ENCODE results near the gene TEDC2. TPM values are rescaled to one million over a fixed set of nuclear protein-coding genes. Genes with fewer than 3 reads are reported as not detected.

Gene TEDC2
- polyA plus RNA-seq, 2 of the 4 experiments (the other 2 are of a cell fraction), result 9.5 to 22.6 TPM

GRCh38 chr16:2460391-2460713 is 443 bp downstream of the TEDC2 start:
- H3K9me3 ChIP-seq, result no peaks in the 10 kb centered on the region
- ATAC-seq (no peak; a peak in 1 of 6 replicates), DNase-seq (ENCODE audit: low read depth in 1 of 2, low spot score in 1 of 2) (no peak), FAIRE-seq (no peak)
- H3K4me1 ChIP-seq, result peaks cover 11% of the 10 kb centered on the region; the same call in 1 of the 3 replicates
- ChIA-PET POLR2A (interaction anchor here (0.6 to 1.7 kb wide), 2 partner anchors 187 to 305 kb away, joined by 3 to 5 read pairs; partner anchors contain the start of gene TRAF7), CTCF (interaction anchor here (0.8 to 8.5 kb wide), 7 partner anchors 9 to 41 kb away, joined by 3 to 40 read pairs (median 4); no protein-coding TSS in a partner anchor)
- TF ChIP-seq POLR2A (IDR thresholded peaks at IDR 0.05; ENCODE audit: low read length), result no peak
- peak; percentile 42; the same call in 1 of the 2 replicates for TF ChIP-seq PHF8 (IDR thresholded peaks at IDR 0.05; ENCODE audit: borderline replicate concordance, low read depth)
- no peak for TF ChIP-seq ZSCAN20 (CRISPR knock-in tag; IDR thresholded peaks at IDR 0.05)
- TF ChIP-seq, protein P1, sequence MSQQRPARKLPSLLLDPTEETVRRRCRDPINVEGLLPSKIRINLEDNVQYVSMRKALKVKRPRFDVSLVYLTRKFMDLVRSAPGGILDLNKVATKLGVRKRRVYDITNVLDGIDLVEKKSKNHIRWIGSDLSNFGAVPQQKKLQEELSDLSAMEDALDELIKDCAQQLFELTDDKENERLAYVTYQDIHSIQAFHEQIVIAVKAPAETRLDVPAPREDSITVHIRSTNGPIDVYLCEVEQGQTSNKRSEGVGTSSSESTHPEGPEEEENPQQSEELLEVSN (IDR thresholded peaks at IDR 0.05; ENCODE audit: borderline replicate concordance, low read depth), result no peak
- H3K4me3 ChIP-seq, result peak overlapping the region; percentile 52
- peak overlapping the region; percentile 72 to 92 for H3K27ac ChIP-seq
- WGBS (ENCODE audit: missing lambda C conversion rate), result 17% methylated on average over 11 of the region's 20 CpGs
- peak overlapping the region; percentile 86 for H3K4me2 ChIP-seq

DNA sequence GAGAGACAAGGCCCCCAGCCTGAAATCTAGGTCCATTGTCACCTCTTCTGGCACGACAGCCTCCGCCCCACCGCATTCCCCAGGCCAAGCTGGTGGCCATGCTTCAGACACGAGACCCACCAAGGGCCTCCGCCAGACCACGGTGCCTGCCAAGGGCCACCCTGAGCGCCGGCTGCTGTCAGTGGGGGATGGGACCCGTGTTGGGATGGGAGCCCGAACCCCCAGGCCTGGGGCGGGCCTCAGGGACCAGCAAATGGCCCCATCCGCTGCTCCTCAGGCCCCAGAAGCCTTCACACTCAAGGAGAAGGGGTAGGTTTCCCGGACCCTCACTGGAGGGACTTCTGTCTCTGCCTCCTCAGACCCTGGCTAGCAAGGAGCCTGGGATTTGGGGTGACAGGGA is 1.0 kb downstream of the TEDC2 start:
- POLR2A ChIA-PET, result no interaction called here

DNA sequence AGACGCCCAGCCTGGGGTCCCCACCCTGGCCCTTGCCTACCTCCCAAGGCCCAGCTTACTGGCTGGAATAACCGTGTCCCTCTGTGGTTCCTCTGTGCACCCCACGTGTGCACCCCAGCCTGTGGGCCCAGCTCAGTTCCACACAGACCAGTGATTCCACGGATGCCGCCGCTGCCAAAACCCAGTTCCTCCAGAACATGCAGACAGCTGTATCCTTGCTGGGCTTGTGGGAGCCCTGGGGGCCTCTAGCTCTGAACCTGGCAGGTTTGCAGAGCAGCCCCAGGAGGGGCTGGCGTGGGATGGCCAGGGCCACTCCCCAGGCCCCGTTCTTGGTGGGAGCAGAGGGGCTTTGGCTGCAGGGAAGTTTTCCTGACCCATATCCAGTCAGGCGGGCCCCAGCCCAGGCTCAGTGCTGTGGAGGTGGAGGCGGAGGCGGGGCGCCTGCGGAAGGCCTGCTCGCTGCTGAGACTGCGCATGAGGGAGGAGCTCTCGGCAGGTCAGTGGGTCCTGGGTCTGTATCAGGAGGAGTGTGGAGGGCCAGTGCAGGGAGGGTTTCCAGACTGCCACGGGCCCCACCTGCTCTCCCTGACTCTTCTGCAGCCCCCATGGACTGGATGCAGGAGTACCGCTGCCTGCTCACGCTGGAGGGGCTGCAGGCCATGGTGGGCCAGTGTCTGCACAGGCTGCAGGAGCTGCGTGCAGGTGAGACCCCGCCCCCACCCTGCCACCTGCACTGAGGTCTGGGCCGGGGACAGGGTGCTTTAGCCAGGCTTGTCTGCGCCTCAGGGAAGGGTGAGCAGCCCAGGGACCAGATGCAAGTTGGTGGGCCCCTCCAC is 2.3 kb downstream of the TEDC2 start:
- ChIA-PET CTCF (interaction anchor here (0.9 to 8.5 kb wide), 5 partner anchors 20 to 263 kb away, joined by 3 to 40 read pairs (median 3); partner anchors contain the start of gene ABCA3), POLR2A (no interaction called here)
- H3K4me2 ChIP-seq, result no peak overlapping the region
- TF ChIP-seq ZFP36 (IDR thresholded peaks at IDR 0.05; ENCODE audit: borderline replicate concordance, partially characterized antibody), result no peak
- no peak for TF ChIP-seq PHF8 (IDR thresholded peaks at IDR 0.05; ENCODE audit: borderline replicate concordance, low read depth)
- no peak for TF ChIP-seq JUNB (IDR thresholded peaks at IDR 0.05)
- no peak for TF ChIP-seq ZC3H11A (IDR thresholded peaks at IDR 0.05)
- TF ChIP-seq KDM5A (IDR thresholded peaks at IDR 0.05), result no peak
- 87% methylated on average over 14 of the region's 23 CpGs for WGBS (ENCODE audit: missing lambda C conversion rate)
- H3K4me3 ChIP-seq, result no peak overlapping the region
- DNase-seq (ENCODE audit: low read depth in 1 of 2, low spot score in 1 of 2) (no peak), FAIRE-seq (no peak), ATAC-seq (no peak)
- peaks cover 13% of the 10 kb centered on the region; the same call in 1 of the 3 replicates for H3K4me1 ChIP-seq
- H3K9me3 ChIP-seq, result no peaks in the 10 kb centered on the region
- no peak overlapping the region for H3K27ac ChIP-seq

More for the DNA sequence above, 1.0 kb downstream of the TEDC2 start:
- DNase-seq (ENCODE audit: low read depth in 1 of 2, low spot score in 1 of 2) (no peak), FAIRE-seq (no peak), ATAC-seq (no peak)
- Histone ChIP-seq H3K27ac (peak overlapping the region in 1 of 2 experiments; percentile 92; a peak in 3 of 6 replicates), H3K4me1 (peaks cover 11% of the 10 kb centered on the region; the same call in 1 of the 3 replicates), H3K4me3 (peak overlapping the region; percentile 52), H3K9me3 (no peaks in the 10 kb centered on the region), H3K4me2 (peak overlapping the region; percentile 86)
- CTCF ChIA-PET, result interaction anchor here (0.6 to 8.5 kb wide), 4 partner anchors 12 to 262 kb away, joined by 3 to 40 read pairs (median 4); partner anchors contain the start of gene ABCA3
- TF ChIP-seq ZNF302 (CRISPR knock-in tag; IDR thresholded peaks at IDR 0.05), result no peak
- WGBS (ENCODE audit: missing lambda C conversion rate), result 84% methylated on average over 7 of the region's 13 CpGs

- POLR2A ChIA-PET, result interaction anchor here (0.7 kb wide), 1 partner anchor 38 kb away, joined by 4 read pairs; no protein-coding TSS in a partner anchor
These were observed 4.4 kb downstream of the TEDC2 start for GRCh38 chr16:2464333-2464732.

More at GRCh38 chr16:2464333-2464732, 4.4 kb downstream of the TEDC2 start:
- H3K4me2 ChIP-seq, result no peak overlapping the region
- no peak overlapping the region for H3K4me3 ChIP-seq
- H3K4me1 ChIP-seq, result peaks cover 26% of the 10 kb centered on the region
- no peak overlapping the region for H3K27ac ChIP-seq
- ATAC-seq, result no peak
- TF ChIP-seq, protein P2, sequence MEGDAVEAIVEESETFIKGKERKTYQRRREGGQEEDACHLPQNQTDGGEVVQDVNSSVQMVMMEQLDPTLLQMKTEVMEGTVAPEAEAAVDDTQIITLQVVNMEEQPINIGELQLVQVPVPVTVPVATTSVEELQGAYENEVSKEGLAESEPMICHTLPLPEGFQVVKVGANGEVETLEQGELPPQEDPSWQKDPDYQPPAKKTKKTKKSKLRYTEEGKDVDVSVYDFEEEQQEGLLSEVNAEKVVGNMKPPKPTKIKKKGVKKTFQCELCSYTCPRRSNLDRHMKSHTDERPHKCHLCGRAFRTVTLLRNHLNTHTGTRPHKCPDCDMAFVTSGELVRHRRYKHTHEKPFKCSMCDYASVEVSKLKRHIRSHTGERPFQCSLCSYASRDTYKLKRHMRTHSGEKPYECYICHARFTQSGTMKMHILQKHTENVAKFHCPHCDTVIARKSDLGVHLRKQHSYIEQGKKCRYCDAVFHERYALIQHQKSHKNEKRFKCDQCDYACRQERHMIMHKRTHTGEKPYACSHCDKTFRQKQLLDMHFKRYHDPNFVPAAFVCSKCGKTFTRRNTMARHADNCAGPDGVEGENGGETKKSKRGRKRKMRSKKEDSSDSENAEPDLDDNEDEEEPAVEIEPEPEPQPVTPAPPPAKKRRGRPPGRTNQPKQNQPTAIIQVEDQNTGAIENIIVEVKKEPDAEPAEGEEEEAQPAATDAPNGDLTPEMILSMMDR (IDR thresholded peaks at IDR 0.05), result no peak
- TF ChIP-seq SMC3 (IDR thresholded peaks at IDR 0.05), result no peak
- no peak for TF ChIP-seq KDM1A (IDR thresholded peaks at IDR 0.05; ENCODE audit: low read depth)
- no peak for TF ChIP-seq RCOR1 (IDR thresholded peaks at IDR 0.05; ENCODE audit: low read depth, low read length)
- TF ChIP-seq NPAS2 (CRISPR knock-in tag; IDR thresholded peaks at IDR 0.05; ENCODE audit: borderline replicate concordance), result no peak
- no peak for TF ChIP-seq EP300 (IDR thresholded peaks at IDR 0.05)
- TF ChIP-seq MAFK (IDR thresholded peaks at IDR 0.05; ENCODE audit: partially characterized antibody), result no peak
- no peak for TF ChIP-seq EHMT2 (IDR thresholded peaks at IDR 0.05; ENCODE audit: low read depth)
- TF ChIP-seq HDAC2 (IDR thresholded peaks at IDR 0.05), result no peak
- no peaks in the 10 kb centered on the region for H3K9me3 ChIP-seq
- WGBS (ENCODE audit: missing lambda C conversion rate), result 88% methylated on average over 6 of the region's 12 CpGs
- FAIRE-seq, result no peak
- CTCF ChIA-PET, result no interaction called here
- no peak for DNase-seq (ENCODE audit: low read depth in 1 of 2, low spot score in 1 of 2)
